Measurements from ENCODE around the gene MEIS1.

- no peak for TF ChIP-seq EZH2 (IDR thresholded peaks at IDR 0.05; ENCODE audit: low read length, unreplicated experiment)
- no peak for TF ChIP-seq CTCF (conservative IDR thresholded peaks at IDR 0.05; ENCODE audit: low read depth, low read length)
- no peak for TF ChIP-seq EZH2phosphoT487 (IDR thresholded peaks at IDR 0.05; ENCODE audit: borderline replicate concordance, low read length)
Measured at GRCh38 chr2:66516499-66516898, 81.6 kb downstream of the MEIS1 start.
